ENCODE data around the gene EIF3B. TPM values are rescaled to one million over a fixed set of nuclear protein-coding genes. Genes with fewer than 3 reads are reported as not detected.
"Not testable (repeated sequence)": the region's sequence is repeated elsewhere in the genome, so short reads cannot be mapped to it uniquely, and the experiment has no call there.

EIF3B gene
- total RNA-seq (2014; rRNA removed; shearing (Covaris generic); ENCODE audit: low replicate concordance) = 87.0 and 152 TPM in 2 replicates

GRCh38 chr7:2354186-2354938 is at the start of gene EIF3B:
Gene EIF3B, plus strand, starts transcription at chr7:2354827. Its CDS starts 95 bp downstream, at chr7:2354922.
- peak within 1 kb of the TSS; percentile 93 for H3K27ac ChIP-seq (ENCODE audit: low read length)
- H3K4me3 ChIP-seq (ENCODE audit: low read length) = peak within 1 kb of the TSS; percentile 100
- H3K27me3 ChIP-seq (ENCODE audit: low read length) = no peaks in the 10 kb centered on the region
- H3K79me2 ChIP-seq (ENCODE audit: low read length) = peaks cover 63% of the 10 kb centered on the region
- peak within 1 kb of the TSS; percentile 100 for H2AFZ ChIP-seq (ENCODE audit: low read length)
- peaks cover 26% of the 10 kb centered on the region for H3K4me1 ChIP-seq (ENCODE audit: low read length)
- H3K9ac ChIP-seq (ENCODE audit: low read length) = peak within 1 kb of the TSS; percentile 100
- peaks cover 26% of the 10 kb centered on the region for H3K36me3 ChIP-seq (ENCODE audit: insufficient read depth, low read length)
- peak within 1 kb of the TSS; percentile 91 for H3K4me2 ChIP-seq (ENCODE audit: low read depth, low read length, poor library complexity, severe bottlenecking)
- no peaks in the 10 kb centered on the region for H3K9me2 ChIP-seq (replicated peaks; ENCODE audit: insufficient read depth, low read length)
- H3K9me3 ChIP-seq (ENCODE audit: low read length) = no peaks in the 10 kb centered on the region
- peaks cover 35% of the 10 kb centered on the region for H4K20me1 ChIP-seq (ENCODE audit: insufficient read depth, low read depth, low read length)
- DNase-seq = peak; percentile 97

GRCh38 chr7:2305258-2305657 is 49.4 kb upstream of the EIF3B start:
- not testable (repeated sequence) for H3K4me2 ChIP-seq (ENCODE audit: low read depth, low read length, poor library complexity, severe bottlenecking); H3K4me3 ChIP-seq (ENCODE audit: low read length); H2AFZ ChIP-seq (ENCODE audit: low read length); H3K9me3 ChIP-seq (ENCODE audit: low read length); H3K27me3 ChIP-seq (ENCODE audit: low read length); H3K36me3 ChIP-seq (ENCODE audit: insufficient read depth, low read length); H4K20me1 ChIP-seq (ENCODE audit: insufficient read depth, low read depth, low read length); H3K9me2 ChIP-seq (replicated peaks; ENCODE audit: insufficient read depth, low read length); H3K79me2 ChIP-seq (ENCODE audit: low read length); H3K27ac ChIP-seq (ENCODE audit: low read length); DNase-seq; H3K9ac ChIP-seq (ENCODE audit: low read length)
- peaks cover 37% of the 10 kb centered on the region for H3K4me1 ChIP-seq (ENCODE audit: low read length)

- peaks cover 4% of the 10 kb centered on the region; the same call in 1 of the 2 replicates for H3K79me2 ChIP-seq (ENCODE audit: low read length)
- H3K9me3 ChIP-seq (ENCODE audit: low read length) = no peaks in the 10 kb centered on the region
- H3K9me2 ChIP-seq (replicated peaks; ENCODE audit: insufficient read depth, low read length) = no peaks in the 10 kb centered on the region
- H3K4me2 ChIP-seq (ENCODE audit: low read depth, low read length, poor library complexity, severe bottlenecking) = peak overlapping the region; percentile 70
- H3K9ac ChIP-seq (ENCODE audit: low read length) = peak overlapping the region; percentile 65
- H3K36me3 ChIP-seq (ENCODE audit: insufficient read depth, low read length) = no peaks in the 10 kb centered on the region
- H3K27ac ChIP-seq (ENCODE audit: low read length) = peak overlapping the region; percentile 14; the same call in 1 of the 2 replicates
- H4K20me1 ChIP-seq (ENCODE audit: insufficient read depth, low read depth, low read length) = no peaks in the 10 kb centered on the region
- no peak for DNase-seq
- H3K4me1 ChIP-seq (ENCODE audit: low read length) = peaks cover 28% of the 10 kb centered on the region
- peak overlapping the region; percentile 62 for H3K4me3 ChIP-seq (ENCODE audit: low read length)
- no peaks in the 10 kb centered on the region for H3K27me3 ChIP-seq (ENCODE audit: low read length)
- no peak overlapping the region for H2AFZ ChIP-seq (ENCODE audit: low read length)
Measured at GRCh38 chr7:2306688-2307087, 47.9 kb upstream of the EIF3B start.

DNA sequence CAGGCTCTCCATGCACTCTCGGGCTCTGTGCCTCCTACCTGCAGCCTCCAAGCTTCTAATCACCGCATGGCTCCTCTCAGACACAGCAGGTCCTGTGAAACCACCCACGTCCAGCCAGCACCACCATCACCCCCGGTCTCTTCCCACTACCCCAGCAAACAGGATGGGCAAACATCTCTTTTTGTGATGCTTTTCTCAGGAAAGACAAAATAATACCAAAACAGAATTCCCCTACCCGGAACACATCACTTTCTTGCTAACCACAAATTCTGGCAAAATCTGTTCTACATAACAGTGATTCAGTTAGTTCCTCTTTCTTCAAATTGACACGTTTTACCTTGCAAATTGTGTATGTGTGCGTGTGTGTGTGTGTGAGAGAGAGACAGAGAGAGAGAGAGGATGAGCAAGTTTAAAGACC is 46.9 kb upstream of the EIF3B start:
- peak overlapping the region; percentile 74 for H3K27ac ChIP-seq (ENCODE audit: low read length)
- no peaks in the 10 kb centered on the region for H3K9me3 ChIP-seq (ENCODE audit: low read length)
- H3K36me3 ChIP-seq (ENCODE audit: insufficient read depth, low read length) = no peaks in the 10 kb centered on the region
- no peaks in the 10 kb centered on the region for H3K27me3 ChIP-seq (ENCODE audit: low read length)
- peaks cover 8% of the 10 kb centered on the region; the same call in 1 of the 2 replicates for H3K79me2 ChIP-seq (ENCODE audit: low read length)
- peak overlapping the region; percentile 65 for H3K9ac ChIP-seq (ENCODE audit: low read length)
- H3K4me2 ChIP-seq (ENCODE audit: low read depth, low read length, poor library complexity, severe bottlenecking) = peak overlapping the region; percentile 70
- H2AFZ ChIP-seq (ENCODE audit: low read length) = peak overlapping the region; percentile 64; the same call in 1 of the 2 replicates
- peak overlapping the region; percentile 62 for H3K4me3 ChIP-seq (ENCODE audit: low read length)
- DNase-seq = peak; percentile 89
- H3K9me2 ChIP-seq (replicated peaks; ENCODE audit: insufficient read depth, low read length) = no peaks in the 10 kb centered on the region
- peaks cover 31% of the 10 kb centered on the region for H3K4me1 ChIP-seq (ENCODE audit: low read length)
- H4K20me1 ChIP-seq (ENCODE audit: insufficient read depth, low read depth, low read length) = no peaks in the 10 kb centered on the region

GRCh38 chr7:2309889-2310331 is 44.7 kb upstream of the EIF3B start:
- Histone ChIP-seq H4K20me1 (ENCODE audit: insufficient read depth, low read depth, low read length) (no peaks in the 10 kb centered on the region), H3K9me2 (replicated peaks; ENCODE audit: insufficient read depth, low read length) (no peaks in the 10 kb centered on the region), H3K36me3 (ENCODE audit: insufficient read depth, low read length) (no peaks in the 10 kb centered on the region), H3K4me3 (ENCODE audit: low read length) (no peak overlapping the region), H3K4me1 (ENCODE audit: low read length) (peaks cover 40% of the 10 kb centered on the region), H3K9ac (ENCODE audit: low read length) (no peak overlapping the region), H3K27ac (ENCODE audit: low read length) (no peak overlapping the region), H2AFZ (ENCODE audit: low read length) (no peak overlapping the region), H3K79me2 (ENCODE audit: low read length) (peaks cover 8% of the 10 kb centered on the region; the same call in 1 of the 2 replicates), H3K9me3 (ENCODE audit: low read length) (no peaks in the 10 kb centered on the region), H3K4me2 (ENCODE audit: low read depth, low read length, poor library complexity, severe bottlenecking) (no peak overlapping the region), H3K27me3 (ENCODE audit: low read length) (no peaks in the 10 kb centered on the region)
- no peak for DNase-seq

DNA sequence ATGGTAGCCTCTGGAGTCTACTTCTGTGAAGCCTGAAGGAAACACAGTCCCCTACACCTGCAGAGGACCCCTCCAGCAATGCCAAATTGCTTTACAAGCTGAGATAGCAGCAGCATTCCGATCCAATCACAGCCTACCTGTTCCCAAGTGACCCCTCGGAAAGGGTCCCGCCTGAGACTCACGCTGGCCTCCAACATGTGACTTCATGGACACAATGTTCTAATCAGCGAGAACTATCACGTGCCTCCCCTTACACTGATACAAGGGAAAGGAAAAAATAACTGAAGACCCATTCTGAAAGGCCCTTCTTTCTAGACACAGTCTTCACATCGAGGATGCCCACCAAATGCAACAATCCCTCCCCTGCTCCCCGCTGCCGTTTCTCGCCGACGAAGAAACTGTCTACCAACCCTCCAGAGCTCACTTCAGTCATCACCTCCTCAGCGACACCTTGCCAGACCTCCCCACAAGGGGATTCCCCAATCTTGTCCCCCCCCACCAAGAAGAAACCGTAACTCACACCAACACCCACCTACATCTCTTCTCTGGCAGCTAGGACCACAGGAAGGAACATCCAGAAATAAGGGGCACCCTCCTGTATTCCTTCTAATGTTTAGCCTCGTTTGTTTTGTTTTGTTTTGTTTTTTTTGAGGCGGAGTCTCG is 42.2 kb upstream of the EIF3B start:
- H2AFZ ChIP-seq (ENCODE audit: low read length) = no peak overlapping the region
- peaks cover 28% of the 10 kb centered on the region for H3K4me1 ChIP-seq (ENCODE audit: low read length)
- H3K36me3 ChIP-seq (ENCODE audit: insufficient read depth, low read length) = no peaks in the 10 kb centered on the region
- H3K9me2 ChIP-seq (replicated peaks; ENCODE audit: insufficient read depth, low read length) = no peaks in the 10 kb centered on the region
- no peaks in the 10 kb centered on the region for H3K27me3 ChIP-seq (ENCODE audit: low read length)
- H3K4me2 ChIP-seq (ENCODE audit: low read depth, low read length, poor library complexity, severe bottlenecking) = peak overlapping the region; percentile 26
- H3K4me3 ChIP-seq (ENCODE audit: low read length) = no peak overlapping the region
- no peaks in the 10 kb centered on the region for H4K20me1 ChIP-seq (ENCODE audit: insufficient read depth, low read depth, low read length)
- no peak overlapping the region for H3K27ac ChIP-seq (ENCODE audit: low read length)
- H3K9me3 ChIP-seq (ENCODE audit: low read length) = peaks cover 7% of the 10 kb centered on the region; the same call in 1 of the 2 replicates
- H3K9ac ChIP-seq (ENCODE audit: low read length) = no peak overlapping the region
- peak; percentile 31 for DNase-seq
- H3K79me2 ChIP-seq (ENCODE audit: low read length) = peaks cover 4% of the 10 kb centered on the region; the same call in 1 of the 2 replicates

- Histone ChIP-seq H4K20me1 (ENCODE audit: insufficient read depth, low read depth, low read length) (no peaks in the 10 kb centered on the region), H3K9me2 (replicated peaks; ENCODE audit: insufficient read depth, low read length) (no peaks in the 10 kb centered on the region), H3K27me3 (ENCODE audit: low read length) (no peaks in the 10 kb centered on the region), H3K36me3 (ENCODE audit: insufficient read depth, low read length) (no peaks in the 10 kb centered on the region), H3K9ac (ENCODE audit: low read length) (peak overlapping the region; percentile 84), H2AFZ (ENCODE audit: low read length) (peak overlapping the region; percentile 86; the same call in 1 of the 2 replicates), H3K4me1 (ENCODE audit: low read length) (peaks cover 16% of the 10 kb centered on the region), H3K27ac (ENCODE audit: low read length) (no peak overlapping the region), H3K9me3 (ENCODE audit: low read length) (peaks cover 7% of the 10 kb centered on the region; the same call in 1 of the 2 replicates), H3K4me2 (ENCODE audit: low read depth, low read length, poor library complexity, severe bottlenecking) (peak overlapping the region; percentile 87), H3K4me3 (ENCODE audit: low read length) (peak overlapping the region; percentile 92), H3K79me2 (ENCODE audit: low read length) (peaks cover 4% of the 10 kb centered on the region; the same call in 1 of the 2 replicates)
- DNase-seq = peak; percentile 43
Measured at GRCh38 chr7:2313450-2314208, 41.0 kb upstream of the EIF3B start.

Measured in Karpas-422 (cell line).